Ramos (cell line): Measurements from ENCODE around the gene ATOH7.
"Not testable (repeated sequence)": the region's sequence is repeated elsewhere in the genome, so short reads cannot be mapped to it uniquely, and the experiment has no call there.

Experiments
- in situ Hi-C: fragments of 300-500 bp; cut with MboI; formaldehyde crosslinking; loops from one replicate; pipeline ENCODE4 v1.14.3; 2022; ENCODE audit warnings: low sequenced_read_pairs; ENCODE audit not compliant: unreplicated experiment

ATOH7 gene

GRCh38 chr10:68231817-68232251 lies at the start of gene ATOH7:
TSS of gene ATOH7 (minus strand) at chr10:68232113. CDS start at chr10:68231677, 436 bp downstream.
- in situ Hi-C loops = no loop called here

DNA sequence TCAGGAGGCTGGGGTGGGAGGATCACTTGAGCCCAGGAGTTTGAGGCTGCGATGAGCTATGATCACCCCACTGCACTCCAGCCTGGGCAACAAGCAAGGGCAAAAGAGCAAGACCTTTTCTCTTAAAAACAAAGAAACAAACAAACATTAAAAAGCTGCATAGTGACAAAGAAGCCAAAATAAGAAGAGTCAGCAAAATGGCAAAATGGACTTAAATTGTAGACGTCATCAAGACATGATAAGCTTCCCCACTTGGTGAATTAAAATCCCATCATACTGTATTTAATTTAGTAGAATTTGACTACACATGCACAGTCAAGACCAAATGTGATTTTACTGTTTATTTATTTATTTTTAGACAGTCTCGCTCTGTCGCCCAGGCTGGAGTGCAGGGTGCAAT lies 48.8 kb upstream of the ATOH7 start:
- in situ Hi-C loops = no loop called here

DNA sequence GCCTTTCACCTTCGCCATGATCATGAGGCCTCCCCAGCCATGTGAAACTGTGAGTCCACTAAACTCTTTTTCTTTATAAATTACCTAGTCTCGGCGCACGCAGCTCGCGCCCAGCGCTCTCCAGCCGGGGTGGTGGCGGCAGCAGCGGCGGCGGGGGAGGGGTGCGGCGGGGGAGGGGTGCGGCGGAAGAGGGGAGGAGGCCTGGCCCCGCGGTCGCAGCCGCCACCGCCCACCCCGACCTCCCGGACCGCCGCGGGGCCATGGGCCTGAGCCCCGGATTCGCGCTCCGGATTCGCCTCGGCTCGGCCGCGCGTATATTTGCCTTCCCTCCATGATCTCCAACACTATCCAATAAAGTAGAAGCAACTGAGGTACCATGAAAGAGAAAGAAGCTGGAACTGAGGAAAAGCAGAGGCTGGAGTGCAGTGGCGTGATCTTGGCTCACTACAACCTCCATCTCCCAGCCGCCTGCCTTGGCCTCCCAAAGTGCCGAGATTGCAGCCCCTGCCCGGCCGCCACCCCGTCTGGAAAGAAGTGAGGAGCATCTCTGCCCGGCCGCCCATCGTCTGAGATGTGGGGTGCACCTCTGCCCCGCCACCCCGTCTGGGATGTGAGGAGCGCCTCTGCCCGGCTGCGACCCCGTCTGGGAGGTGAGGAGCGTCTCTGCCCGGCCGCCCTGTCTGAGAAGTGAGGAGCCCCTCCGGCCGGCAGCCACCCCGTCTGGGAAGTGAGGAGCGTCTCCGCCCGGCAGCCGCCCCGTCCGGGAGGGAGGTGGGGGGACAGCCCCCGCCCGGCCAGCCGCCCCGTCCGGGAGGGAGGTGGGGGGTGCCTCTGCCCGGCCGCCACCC lies 47.2 kb upstream of the ATOH7 start:
- in situ Hi-C loops = not testable (repeated sequence)

GRCh38 chr10:68277814-68278213 lies 45.9 kb upstream of the ATOH7 start:
- in situ Hi-C loops = not testable (repeated sequence)

- in situ Hi-C loops = no loop called here
These were observed 44.3 kb upstream of the ATOH7 start for GRCh38 chr10:68276224-68276623.

DNA sequence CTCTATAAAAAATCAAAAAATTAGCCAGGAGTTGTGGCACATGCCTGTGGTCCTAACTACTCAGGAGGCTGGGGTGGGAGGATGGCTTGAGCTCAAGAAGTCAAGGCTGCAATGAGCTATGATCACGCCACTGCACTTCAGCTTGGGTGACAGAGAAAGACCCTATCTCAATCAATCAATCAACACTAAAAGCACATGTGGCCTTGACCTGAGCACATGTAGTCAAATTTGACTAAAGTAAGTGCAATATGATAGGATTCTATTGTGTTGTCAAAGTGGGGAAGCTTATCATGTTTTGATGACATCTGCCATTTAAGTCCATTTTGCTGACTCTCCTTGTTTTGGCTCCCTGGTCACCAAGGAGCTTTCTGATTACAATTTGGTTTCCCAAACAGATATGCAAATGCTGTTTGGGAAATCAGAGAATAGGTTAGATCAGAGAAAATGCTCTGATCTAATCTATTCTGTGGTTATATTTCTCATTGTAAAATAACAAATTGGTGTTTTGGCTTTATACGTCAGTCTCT lies 43.8 kb upstream of the ATOH7 start:
- in situ Hi-C loops = no loop called here

DNA sequence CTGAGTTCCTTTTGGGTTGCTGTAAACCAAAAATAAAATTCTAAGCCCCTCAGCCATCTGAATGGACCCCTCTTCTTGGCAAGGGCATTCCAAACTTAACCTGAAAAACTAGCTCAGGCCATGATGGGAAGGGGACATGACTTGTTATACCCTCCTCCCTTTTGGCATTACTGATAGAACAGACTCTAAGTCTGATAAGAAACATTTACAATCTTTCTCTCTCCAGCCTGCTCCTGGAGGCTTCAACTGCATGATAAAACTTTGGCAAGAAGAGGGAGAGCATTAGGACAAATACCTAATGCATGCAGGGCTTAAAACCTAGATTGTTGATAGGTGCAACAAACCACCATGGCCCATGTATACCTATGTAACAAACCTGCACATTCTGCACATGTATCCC lies 40.9 kb upstream of the ATOH7 start:
- in situ Hi-C loops = no loop called here

GRCh38 chr10:68271196-68271882 lies 39.4 kb upstream of the ATOH7 start:
- in situ Hi-C loops = no loop called here

DNA sequence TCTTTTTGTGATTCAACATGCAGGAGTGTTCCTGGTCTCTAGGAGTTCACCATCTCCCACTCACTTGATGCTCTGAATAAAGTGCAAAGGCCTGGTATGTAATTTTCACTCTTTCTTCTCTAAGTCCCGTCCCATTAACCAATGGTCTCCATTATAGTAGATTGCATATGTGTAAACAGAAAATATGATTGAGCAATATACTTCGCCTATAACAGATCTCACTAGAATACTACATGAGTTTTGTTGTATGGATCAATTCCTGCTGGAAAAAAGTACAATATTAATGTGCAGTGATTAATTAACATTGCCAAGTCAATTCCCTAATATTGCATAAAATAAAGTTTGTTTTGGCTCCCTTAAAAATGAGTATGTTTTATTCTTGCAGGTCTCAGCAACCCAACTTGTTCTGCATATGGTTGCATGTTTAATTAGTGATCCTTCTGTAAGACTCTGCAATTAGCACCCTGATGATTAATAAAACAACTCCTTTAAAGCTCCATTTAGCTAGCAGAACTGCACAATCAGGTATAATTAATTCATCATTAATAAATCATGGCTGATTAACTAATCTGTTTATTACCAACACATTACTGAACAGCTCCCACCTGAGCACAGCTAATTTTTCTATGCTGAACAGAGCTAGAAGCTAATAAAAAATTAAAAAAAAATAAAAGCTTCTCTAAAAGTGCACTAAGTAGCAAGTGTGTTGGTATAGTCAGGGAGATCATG lies 37.8 kb upstream of the ATOH7 start:
- in situ Hi-C loops = no loop called here

GRCh38 chr10:68261132-68261856 lies 29.4 kb upstream of the ATOH7 start:
- in situ Hi-C loops = no loop called here

DNA sequence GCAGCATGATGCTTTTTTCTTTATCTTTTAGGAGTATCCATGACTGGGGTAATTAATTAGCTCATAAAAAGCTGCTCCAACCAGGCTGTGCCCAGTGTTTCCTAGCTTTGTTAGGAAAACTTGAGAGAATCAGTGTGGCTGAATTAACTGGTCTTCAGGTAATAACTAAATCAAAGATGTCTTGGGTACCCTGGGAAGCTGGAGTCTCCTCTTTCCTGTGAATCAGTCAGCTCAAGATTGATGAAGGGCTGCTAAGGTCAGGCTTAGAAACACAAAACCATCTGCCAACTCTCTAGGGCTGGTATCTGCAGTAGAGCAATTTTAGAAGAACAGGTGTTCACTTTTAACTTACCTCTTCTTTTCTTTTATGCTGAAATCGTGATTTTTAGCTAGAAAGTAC lies 21.4 kb upstream of the ATOH7 start:
- in situ Hi-C loops = no loop called here

- in situ Hi-C loops = no loop called here
These were observed 19.9 kb upstream of the ATOH7 start for GRCh38 chr10:68251625-68252495.

- in situ Hi-C loops = no loop called here
These were observed 19.2 kb upstream of the ATOH7 start for GRCh38 chr10:68251151-68251550.

DNA sequence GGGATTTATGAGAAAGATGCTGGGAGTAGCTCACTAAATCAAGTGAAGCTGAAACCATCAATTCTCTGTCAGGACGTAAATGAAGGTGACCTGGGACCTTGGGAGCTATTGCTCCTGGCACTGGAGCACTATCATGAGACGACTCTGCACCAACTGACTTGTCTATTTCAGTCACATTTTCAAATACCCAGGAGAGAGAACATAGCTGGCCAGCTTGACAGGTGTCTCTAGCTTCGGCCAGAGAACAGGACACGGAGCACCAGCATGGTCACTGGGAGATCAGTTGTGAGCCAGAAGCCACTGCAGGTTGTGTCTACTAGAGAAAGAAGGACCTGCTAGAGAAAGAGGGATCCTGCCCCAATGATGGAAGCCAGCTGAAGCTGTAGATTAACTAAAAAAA lies 17.4 kb upstream of the ATOH7 start:
- in situ Hi-C loops = no loop called here

- in situ Hi-C loops = no loop called here
These were observed 16.0 kb upstream of the ATOH7 start for GRCh38 chr10:68247931-68248330.

DNA sequence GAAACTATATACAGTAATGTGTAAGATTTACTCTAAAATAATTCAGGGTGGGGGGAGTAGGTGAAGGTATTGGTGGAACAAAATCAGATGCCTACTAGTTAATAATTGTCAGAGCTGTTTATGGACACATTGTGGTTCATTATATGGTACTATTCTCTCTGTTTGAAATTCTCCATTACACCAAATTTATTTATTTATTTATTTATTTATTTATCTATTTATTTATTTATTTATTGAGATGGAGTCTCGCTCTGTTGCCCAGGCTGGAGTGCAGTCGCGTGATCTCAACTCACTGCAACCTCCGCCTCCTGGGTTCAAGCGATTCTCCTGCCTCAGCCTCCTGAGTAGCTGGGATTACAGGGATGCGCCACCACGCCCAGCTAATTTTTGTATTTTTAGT lies 14.5 kb upstream of the ATOH7 start:
- in situ Hi-C loops = not testable (repeated sequence)

GRCh38 chr10:68242051-68242450 lies 10.1 kb upstream of the ATOH7 start:
- in situ Hi-C loops = no loop called here

- in situ Hi-C loops = no loop called here
These were observed 7.8 kb upstream of the ATOH7 start for GRCh38 chr10:68239596-68240150.

GRCh38 chr10:68239069-68239468 lies 7.2 kb upstream of the ATOH7 start:
- in situ Hi-C loops = no loop called here
